OCI-LY1 (cell line): Measurements from ENCODE around the gene C3orf70.

Experiments used
- EZH2 ChIP-seq: fragments of 200-600 bp; sonication (generic), shearing (Covaris generic); IDR thresholded peaks from 2 replicates; pipeline ENCODE4 v1.8.0; 2017; ENCODE audit warnings: borderline replicate concordance, mixed run types, mild to moderate bottlenecking, antibody characterized with exemption, low read length, moderate library complexity, mixed read lengths
- TF ChIP-seq, protein P1 (sequence below): fragments of 200-600 bp; sonication (generic), shearing (Covaris generic); IDR thresholded peaks from 2 replicates; pipeline ENCODE4 v1.5.1; 2017; ENCODE audit warnings: mild to moderate bottlenecking, antibody characterized with exemption, low read length, moderate library complexity, mixed read lengths

DNA sequence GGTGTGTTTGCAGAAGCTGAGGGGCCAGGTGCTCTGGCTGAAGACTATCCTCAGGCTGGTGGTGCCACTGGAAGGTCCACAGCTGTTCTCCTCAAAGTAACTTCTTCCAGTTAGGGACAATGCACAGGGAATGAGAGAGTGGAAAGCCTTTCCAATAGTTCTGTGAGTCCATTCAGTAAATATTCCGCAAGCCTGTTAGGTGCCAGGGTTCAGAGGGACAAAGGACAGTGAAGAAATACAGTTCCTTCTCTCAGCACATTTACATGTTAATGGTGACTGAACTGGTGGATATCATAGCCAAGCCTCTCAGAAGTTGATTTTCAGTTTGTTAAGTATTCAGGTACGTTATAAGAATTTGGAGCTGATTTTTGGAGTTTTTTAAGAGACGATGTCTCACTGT, 122.5 kb downstream of the C3orf70 start:
- TF ChIP-seq, protein P1, sequence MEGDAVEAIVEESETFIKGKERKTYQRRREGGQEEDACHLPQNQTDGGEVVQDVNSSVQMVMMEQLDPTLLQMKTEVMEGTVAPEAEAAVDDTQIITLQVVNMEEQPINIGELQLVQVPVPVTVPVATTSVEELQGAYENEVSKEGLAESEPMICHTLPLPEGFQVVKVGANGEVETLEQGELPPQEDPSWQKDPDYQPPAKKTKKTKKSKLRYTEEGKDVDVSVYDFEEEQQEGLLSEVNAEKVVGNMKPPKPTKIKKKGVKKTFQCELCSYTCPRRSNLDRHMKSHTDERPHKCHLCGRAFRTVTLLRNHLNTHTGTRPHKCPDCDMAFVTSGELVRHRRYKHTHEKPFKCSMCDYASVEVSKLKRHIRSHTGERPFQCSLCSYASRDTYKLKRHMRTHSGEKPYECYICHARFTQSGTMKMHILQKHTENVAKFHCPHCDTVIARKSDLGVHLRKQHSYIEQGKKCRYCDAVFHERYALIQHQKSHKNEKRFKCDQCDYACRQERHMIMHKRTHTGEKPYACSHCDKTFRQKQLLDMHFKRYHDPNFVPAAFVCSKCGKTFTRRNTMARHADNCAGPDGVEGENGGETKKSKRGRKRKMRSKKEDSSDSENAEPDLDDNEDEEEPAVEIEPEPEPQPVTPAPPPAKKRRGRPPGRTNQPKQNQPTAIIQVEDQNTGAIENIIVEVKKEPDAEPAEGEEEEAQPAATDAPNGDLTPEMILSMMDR, result no peak
- TF ChIP-seq EZH2, result no peak
